ENCODE data around the gene CCDC106. TPM values are rescaled to one million over a fixed set of nuclear protein-coding genes. Genes with fewer than 3 reads are reported as not detected.

Gene CCDC106
- total RNA-seq, 1 donor from 2014 or later, result 9.4 TPM

DNA sequence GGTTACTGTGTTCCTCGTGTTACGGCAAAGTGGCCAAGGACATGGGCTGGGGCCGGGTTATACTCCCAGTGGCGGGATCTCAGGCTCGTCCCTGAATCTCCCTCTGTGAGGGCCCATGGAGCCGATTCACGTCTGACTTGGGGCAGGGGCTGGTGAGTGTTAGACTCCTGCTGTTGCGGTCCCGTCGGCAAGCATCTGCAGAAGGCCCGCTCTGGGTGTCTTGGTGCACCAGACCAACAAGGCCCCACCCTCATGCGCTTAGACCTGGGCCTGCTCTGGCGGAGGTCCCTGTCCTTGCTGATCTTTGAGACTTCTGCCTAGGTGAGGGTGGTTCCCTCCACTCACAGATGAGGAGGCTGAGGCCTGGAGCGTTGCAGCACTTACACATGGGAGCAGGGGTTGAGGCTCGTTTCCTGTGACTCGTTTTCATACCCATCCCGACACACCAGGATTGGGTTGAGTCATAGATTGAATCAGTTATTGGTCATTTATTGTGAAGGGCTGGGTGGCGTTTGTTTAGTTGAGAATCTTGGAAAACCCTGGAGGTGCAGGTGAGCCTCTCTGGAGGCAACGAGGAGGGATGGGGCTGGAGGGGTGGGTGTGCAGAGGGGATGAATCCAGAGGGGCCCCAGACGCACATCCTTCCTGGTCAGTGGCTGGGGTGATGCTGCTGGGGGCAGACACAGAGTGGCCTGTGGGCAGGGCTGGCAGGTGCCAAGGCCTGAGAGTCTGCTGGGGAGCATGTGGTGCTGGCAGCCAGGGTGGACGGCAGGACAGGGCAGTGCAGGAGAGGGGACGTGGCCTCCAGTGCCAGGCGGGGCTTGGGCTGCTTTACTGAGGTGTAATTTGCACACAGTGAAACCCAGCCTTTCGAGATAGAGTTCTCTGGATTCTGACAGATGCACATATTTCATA is 31.6 kb downstream of the CCDC106 start:
- FAIRE-seq (no peak), DNase-seq (ENCODE audit: low spot score in 2 of 2) (no peak)

DNA sequence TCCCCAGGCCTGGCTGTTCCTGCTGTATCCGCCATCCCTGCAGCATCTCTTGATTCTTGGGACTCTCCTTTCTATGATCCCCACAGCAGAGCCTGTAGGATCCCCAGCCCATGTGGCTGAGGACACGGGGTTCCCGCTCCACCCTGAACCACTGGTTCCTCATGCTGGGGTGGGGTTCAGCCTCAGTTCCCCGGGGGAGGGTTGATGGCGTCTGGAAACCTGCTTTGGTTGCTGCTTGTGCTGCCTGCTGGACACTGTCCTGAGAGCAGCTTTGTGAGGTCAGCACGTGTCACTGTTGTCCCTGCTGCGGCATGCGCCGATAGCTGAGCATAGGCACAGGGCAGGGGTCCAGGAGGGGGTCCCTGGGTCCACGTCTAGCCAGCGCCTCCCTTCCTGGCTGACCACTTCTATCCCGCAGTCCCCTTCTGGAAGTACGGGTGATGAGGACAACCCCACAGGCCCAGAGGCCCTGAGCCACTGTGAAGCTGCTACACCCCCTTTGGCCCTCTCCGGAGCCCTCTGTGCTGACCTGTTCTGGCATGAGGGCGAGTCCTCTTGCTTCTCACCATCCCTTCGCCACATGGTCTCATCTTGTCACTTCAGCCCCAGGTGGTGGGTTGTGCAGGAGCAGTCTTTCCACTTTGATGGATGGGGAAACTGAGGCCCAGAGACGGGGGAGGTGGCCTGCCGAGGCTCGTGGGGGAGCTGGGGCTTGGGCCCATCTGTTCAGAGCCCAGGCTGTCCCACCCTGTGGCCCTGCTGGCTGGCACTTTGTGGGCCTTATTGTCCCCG is 32.5 kb downstream of the CCDC106 start:
- DNase-seq (ENCODE audit: low spot score in 2 of 2) (no peak), FAIRE-seq (no peak)

DNA sequence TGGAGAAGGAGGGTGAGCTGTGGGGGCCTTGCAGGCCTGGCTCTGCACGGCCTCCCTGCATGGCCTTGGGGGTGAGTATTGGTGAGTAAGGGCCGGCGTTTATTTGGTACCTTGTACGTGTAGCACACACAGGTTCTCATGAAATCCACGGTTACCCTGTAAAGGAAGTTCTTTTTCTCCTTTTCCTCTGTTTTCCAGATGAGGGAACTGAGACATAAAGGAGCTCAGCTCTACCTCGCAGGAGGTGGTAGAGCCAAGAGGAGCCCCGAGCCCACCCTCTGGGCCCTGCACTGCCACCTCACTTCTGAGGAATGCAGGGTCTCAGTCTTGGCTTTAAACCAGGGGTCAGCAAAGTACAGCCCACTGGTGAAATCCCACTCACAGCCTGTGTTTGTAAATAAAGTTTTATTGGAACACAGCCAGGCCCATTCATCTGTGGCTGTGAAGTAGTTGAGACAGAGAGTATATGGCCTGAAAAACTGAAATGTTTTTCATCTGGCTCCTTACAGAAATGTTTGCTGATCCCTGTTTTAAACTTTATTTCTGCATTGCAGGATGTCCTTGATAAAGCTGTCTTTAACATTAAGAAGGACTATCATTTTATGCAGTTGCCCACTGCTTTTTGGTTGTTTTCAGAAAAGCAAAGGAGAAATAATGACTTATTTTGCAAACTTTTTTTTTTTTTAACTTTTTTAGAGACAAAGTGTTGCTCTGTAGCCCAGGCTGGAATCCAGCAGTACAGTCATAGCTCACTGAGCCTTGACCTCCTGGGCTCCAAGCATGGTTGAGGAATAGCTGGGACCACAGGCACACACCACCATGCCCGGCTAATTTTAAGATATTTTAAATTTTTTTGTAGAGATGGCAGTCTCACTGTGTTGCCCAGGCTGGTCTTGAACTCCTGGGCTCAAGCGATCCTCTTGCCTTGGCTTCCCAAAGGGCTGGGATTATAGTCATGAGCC is 33.4 kb downstream of the CCDC106 start:
- FAIRE-seq (no peak), DNase-seq (ENCODE audit: low spot score in 2 of 2) (no peak)

DNA sequence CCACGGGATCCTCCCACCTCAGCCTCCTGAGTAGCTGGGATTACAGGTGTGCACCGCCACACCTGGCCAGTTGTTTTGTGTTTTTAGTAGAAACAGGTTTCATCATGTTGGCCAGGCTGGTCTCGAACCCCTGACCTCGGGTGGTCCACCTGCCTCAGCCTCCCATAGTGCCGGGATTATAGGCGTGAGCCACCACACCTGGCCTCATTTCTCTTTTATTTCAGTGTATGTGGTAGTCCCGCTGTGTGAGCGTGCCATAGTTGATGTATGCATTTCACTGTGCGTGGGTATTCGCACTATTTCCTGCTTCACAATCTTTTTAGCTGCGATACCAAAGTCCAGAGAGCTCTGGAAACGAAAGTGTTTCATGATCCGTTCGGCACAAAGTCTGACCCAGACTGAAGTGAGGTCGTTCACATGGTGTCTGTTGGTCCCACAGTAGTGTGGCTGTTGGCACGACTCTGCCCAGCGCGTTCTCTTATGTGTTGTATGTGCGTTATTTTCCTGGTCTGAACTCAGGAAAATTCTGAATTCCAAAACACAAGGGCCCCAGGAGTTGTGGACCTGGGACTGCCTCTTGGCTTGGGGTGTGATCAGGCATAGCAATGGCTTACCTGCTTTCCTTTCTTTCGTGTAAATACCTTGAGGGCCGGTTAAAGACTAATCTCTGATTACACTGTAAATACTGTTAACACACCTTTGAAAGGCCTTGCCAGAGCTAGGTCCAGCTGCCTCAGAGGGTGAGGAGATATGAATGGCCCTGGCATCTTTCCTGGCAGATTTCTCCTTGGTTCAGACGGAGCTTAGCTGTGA is 35.6 kb downstream of the CCDC106 start:
- DNase-seq (ENCODE audit: low spot score in 2 of 2) (no peak), FAIRE-seq (no peak)

DNA sequence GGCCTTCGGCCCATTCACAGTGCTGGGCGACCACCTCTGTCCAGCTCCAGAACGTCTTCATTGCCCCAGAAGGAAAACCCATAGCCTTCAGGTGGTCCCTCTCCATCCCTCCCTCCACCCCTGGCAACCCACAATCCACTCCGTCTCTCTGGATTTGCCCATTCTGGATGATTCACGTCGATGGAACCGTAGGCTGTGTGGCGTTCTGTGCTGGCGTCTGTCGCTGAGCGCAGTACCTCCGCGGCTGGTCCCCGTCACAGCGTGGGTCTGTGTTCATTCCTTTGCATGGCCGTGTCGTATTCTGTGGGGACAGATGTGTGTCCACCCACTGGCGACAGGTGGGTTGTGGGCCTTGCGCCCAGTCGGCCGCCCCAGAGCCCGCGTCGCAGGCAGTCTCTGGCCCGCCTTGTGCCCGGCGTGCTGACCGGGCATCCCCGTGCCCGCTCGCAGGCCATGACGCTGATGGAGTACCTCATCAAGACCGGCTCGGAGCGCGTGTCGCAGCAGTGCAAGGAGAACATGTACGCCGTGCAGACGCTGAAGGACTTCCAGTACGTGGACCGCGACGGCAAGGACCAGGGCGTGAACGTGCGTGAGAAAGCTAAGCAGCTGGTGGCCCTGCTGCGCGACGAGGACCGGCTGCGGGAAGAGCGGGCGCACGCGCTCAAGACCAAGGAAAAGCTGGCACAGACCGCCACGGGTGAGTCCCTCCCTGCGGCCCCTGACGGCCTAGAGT is 37.1 kb downstream of the CCDC106 start:
- no peak for DNase-seq (ENCODE audit: low spot score in 2 of 2)
- no peak for FAIRE-seq

DNA sequence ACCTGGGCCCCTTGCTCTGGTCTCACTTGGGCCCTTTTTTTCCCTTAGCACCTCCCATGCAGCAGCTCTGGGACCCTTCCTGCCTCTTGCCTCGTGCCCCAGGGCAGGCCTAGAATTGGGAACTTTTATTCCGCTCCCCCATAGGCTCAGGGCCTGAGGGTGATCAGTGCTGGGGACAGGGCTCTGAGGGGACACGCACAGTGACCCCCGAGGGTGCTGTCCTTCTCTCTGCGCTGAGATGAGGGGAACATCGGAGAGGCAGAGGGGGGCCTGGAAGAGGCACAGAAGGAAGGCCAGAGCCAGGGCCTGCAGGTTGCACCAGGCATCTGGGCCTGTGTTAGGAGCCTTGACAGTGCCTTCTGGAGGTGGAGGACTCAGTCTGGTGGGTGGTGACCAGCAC is 37.8 kb downstream of the CCDC106 start:
- FAIRE-seq (no peak), DNase-seq (ENCODE audit: low spot score in 2 of 2) (no peak)

DNA sequence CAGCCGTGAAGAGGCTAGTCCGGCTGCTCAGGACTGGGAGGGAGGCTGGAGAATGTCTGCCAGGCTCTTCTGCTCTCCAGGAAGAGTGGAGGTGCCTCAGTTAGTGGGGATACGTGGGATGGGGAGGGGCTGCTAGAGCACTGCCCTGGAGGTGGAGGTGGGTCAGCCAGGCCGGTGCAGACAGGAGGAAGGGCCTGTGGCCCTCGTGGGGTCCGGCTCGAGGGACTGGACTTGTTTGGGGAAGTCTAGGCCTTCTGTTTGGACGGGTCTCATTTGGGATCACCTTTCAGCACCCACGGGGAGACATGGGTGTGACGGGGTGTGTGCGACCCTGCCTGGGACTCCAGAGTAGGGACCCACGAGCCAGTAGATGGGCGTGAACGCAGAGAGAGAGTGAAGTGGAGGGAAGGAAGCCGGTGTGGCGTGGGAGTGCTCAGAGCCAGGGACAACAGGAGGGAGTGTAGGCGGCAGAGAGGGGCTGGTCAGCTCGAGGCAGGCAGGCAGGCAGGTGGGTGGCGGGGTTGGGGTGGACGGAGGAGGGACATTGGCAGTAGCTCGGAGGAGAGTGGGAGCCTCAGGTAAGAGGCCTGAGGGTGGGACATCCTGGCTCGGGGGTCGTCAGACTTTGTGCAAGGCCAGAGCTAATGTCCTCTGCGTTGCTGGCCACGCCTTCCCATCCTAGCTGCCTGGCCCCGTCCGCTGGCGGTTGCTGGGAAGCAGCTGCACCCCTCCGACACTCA is 38.5 kb downstream of the CCDC106 start:
- no peak for FAIRE-seq

DNA sequence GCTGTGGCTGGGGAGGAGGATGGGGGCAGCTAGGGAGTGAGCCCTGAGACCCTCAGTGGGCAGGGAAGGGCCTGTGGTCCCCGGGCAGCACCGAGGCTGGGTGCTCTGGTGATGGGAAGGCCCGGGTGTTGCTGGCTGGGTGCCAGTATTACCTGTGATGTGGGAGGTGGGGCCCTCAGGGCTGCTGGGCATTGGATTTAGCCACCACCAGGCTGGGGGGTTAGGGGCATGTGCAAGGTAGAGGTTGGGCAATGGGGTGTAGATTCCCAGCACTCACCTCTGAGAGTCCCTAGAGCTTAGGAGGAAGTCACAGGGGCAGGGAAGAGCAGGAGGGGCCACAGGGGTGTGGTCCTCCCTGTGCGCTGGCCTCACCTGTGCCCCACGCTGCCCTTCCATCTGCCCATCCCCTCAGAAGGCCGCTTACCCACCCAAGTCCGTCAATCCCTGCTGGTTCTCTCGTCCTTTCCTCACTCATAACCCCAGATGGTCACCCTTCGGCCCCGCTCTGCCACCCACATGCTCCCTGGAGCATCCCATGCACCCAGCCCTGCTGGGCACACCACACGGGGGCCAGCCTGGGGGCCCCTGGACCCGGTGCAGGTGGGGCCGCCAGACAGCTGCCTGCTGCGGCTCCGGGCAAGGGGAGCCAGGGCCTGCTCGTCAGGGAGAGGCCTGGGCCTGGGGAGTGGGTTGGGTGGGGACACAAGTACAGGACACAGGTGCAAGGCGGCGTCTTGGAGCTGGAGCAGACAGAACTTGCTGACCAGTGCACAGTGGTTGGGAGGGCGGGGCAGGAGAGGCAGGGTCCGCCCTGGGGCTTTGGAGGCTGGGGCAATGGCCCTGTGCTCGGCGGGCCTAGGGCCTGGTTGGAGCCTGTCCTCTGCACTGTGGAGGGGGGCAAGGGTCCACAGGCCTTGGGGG is 39.5 kb downstream of the CCDC106 start:
- FAIRE-seq (no peak), DNase-seq (ENCODE audit: low spot score in 2 of 2) (no peak)

More for the DNA sequence above, 38.5 kb downstream of the CCDC106 start:
- DNase-seq (ENCODE audit: low spot score in 2 of 2), result no peak

DNA sequence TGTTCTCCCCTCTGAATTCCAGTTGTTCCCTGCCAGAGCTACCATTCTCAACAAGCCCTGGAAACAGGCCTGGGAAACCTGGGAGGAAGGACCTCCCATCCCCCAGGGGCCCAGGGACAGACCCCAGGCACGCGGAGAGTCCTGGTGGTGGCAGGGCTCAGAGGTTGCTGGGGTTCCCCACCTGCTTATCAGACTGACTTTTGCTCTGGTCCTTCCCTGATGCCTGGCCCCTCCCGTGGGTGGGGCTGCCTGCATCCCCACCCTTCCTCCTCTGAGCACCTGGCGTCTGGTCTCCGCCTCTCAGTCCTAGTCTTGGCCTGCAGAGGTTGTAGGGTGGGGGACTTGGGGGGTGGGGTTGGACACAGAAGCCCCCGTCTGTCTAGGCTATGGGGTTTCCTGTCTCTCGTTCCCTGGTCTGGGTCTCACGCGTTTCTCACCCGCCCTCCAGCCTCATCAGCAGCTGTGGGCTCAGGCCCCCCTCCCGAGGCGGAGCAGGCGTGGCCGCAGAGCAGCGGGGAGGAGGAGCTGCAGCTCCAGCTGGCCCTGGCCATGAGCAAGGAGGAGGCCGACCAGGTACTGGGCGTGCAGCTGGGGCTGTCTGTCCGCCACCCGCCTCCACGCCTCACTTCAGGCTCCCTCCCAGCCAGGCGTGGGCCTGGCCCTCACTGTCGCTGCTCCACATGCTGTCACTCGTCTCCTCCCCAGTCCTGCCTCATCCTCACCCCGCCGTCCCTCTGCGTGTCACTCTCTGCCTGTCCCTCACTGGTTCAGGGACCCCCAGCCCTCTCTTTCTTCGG is 40.6 kb downstream of the CCDC106 start:
- DNase-seq (ENCODE audit: low spot score in 2 of 2) (peak in 1 of 2 donors; percentile 68), FAIRE-seq (no peak)

DNA sequence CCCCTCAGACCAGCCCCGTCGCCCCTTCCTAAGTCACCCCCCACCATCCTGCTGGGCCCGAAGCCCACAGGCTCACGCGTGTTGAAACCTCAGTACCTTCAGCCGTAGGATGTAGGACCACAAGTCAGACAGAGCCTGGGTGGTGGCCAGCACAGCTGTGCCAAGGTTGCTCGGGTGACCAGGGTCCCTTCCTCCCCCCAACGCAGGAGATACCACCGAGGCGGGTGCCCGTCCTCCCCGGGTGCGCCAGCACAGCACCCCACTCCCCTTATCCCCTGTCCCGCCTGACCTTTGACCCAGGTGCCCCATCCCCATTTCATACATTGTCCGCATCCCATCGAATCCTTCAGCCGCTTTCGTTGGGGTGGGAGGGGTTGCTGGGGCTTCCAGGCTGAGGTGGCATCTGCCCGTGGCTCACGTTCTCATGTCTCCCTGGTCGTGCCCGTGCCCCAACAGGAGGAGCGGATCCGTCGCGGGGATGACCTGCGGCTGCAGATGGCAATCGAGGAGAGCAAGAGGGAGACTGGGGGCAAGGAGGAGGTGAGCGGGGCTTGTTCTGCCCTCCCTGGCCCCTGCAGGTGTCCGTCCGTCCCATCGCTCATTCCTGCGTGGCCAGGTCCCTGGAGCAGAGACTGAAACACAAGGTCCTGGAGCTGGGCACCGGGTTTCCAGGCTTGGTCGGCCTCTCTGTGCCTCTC is 41.5 kb downstream of the CCDC106 start:
- DNase-seq (ENCODE audit: low spot score in 2 of 2), result peak in 1 of 2 donors; percentile 21
- no peak for FAIRE-seq

DNA sequence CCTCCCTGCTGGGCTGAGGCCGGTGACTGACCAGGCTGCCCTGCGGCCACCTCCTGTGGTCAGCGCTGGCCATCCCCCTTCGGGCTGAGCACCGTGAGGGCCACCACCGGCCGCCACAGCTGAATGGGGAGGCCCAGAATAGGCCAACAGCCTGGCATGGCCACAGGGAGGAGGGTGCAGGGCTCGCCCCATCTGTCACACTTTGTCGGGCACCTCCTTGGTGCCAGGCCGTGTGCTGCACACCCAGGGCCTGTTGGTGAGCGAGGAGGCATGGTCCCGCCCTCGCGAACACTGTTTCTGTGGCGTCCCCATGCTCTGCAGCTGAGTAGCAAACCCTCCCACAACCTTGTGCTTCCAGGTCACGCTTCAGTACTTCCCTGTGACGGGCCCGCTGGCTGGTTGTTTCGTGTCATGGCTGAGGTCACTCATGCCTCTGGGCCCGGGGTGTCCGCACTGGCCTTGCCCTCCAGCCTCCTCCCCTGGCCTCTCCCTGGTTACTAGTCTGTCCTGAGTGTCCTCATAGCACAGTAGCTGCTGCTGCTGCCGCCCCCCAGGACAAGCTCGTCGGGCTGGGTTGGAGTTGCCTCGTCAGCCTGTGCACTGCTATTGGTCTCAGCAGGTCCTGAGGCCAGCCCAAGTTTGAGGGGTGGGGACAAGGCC is 42.2 kb downstream of the CCDC106 start:
- DNase-seq (ENCODE audit: low spot score in 2 of 2), result no peak
- FAIRE-seq, result no peak

DNA sequence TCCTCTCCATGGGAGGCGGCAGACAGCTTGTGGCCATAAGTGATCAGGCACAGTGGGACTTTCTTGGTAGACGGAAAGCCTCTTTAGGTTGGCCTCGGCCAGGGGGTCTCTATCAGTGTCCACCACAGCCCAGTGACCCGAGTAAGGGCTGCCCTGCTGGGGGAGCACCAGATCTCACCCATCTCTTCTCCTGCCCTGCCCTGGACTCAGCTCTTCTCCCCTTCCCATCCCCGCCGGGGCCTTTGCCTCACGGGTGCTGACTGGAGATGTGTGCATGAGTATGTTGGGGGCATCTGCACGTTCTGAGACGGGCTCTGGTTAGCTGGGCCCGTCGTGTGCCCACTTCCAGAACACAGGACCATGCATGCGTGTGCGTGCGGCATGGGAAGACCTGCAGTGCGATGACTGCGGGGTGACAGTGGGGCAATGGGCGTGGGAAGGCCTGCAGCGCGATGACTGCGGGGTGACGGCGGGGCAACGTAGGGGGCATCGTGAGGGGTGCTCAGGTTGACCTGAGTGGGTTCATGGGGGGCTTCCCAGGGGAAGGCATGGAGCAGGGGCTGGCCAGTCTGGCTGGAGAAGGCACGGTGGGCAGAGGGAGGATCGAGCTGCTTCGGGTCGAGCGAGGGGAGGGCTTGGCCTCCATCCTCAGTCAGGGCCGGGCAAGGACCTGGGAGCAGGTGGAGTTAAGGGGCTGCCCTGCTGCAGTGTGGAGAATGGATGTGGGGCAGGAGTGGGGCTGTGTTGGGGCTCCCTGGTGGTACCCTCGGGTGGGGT is 42.9 kb downstream of the CCDC106 start:
- FAIRE-seq (no peak), DNase-seq (ENCODE audit: low spot score in 2 of 2) (peak in 1 of 2 donors; percentile 22)

DNA sequence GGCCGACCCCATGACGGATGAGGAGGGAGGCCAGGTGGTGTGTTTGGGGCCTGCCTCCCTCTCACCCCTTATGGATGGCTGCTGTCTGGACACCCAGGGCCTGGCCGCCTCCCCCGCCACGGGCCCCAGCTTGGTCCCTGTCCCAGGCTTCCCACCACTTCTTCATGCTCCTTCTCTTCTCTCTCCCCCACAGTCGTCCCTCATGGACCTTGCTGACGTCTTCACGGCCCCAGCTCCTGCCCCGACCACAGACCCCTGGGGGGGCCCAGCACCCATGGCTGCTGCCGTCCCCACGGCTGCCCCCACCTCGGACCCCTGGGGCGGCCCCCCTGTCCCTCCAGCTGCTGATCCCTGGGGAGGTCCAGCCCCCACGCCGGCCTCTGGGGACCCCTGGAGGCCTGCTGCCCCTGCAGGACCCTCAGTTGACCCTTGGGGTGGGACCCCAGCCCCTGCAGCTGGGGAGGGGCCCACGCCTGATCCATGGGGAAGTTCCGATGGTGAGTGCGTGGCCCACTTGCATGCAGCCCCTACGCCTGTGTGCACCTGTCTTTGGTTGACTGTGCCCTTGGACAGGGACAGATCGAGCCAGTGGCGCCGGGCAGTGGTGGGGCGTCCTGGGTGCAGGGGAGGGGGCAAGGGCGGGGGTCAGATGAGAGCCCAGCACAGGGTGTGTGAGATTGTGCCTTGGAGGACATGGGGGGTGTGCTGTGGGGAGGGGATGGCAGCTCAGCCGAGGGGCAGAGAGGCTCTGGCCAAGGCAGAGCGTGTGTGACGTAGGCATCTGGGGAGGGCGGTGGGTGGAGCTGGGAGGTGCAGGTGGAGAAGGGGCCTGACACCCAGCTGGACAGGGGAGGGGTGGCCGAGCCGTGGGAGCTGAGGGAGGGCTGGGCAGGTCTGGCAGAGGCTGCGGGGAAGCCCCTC is 43.8 kb downstream of the CCDC106 start:
- no peak for DNase-seq (ENCODE audit: low spot score in 2 of 2)
- no peak for FAIRE-seq
